ENCODE data around the gene C16orf95.

DNA sequence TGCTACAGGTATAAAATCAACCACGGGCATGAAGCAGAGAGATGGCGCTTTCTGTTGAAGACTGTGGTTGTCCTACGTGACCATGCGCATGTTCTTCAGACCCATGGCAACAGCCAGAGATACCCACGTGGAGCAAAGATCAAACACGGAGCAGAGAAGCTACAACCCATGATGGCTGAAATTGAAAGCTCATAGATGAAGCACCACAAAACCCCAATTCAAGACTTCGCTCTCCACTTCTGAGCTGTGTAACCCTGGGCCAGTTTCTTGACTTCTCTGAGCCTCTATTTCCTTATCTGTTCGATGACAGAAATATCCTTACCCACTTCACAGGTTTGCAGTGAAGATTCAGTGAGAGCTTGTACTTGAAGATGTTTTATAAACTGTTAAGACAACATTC lies 49.6 kb downstream of the C16orf95 start:
- TF ChIP-seq SP1 (IDR thresholded peaks at IDR 0.05): no peak
- TF ChIP-seq, protein P1, sequence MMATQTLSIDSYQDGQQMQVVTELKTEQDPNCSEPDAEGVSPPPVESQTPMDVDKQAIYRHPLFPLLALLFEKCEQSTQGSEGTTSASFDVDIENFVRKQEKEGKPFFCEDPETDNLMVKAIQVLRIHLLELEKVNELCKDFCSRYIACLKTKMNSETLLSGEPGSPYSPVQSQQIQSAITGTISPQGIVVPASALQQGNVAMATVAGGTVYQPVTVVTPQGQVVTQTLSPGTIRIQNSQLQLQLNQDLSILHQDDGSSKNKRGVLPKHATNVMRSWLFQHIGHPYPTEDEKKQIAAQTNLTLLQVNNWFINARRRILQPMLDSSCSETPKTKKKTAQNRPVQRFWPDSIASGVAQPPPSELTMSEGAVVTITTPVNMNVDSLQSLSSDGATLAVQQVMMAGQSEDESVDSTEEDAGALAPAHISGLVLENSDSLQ (IDR thresholded peaks at IDR 0.05): no peak
- TF ChIP-seq ELF4 (IDR thresholded peaks at IDR 0.05): no peak
- TF ChIP-seq FOXA1 (IDR thresholded peaks at IDR 0.05): no peak
- TF ChIP-seq BHLHE40 (IDR thresholded peaks at IDR 0.05; ENCODE audit: borderline replicate concordance): no peak
- TF ChIP-seq NFRKB (IDR thresholded peaks at IDR 0.05): no peak
- no peak for TF ChIP-seq LEF1 (IDR thresholded peaks at IDR 0.05; ENCODE audit: borderline replicate concordance)
- no peak for TF ChIP-seq FOXM1 (IDR thresholded peaks at IDR 0.05; ENCODE audit: borderline replicate concordance)
- no peak for TF ChIP-seq L3MBTL2 (conservative IDR thresholded peaks at IDR 0.05)
- TF ChIP-seq SUZ12 (IDR thresholded peaks at IDR 0.05): no peak
- TF ChIP-seq TARDBP (IDR thresholded peaks at IDR 0.05): no peak
- no peak for TF ChIP-seq HDGF (IDR thresholded peaks at IDR 0.05; ENCODE audit: borderline replicate concordance)

Measured in HEK293T (cell line).